ENCODE data around the gene IL19. TPM values are rescaled to one million over a fixed set of nuclear protein-coding genes. Genes with fewer than 3 reads are reported as not detected.

The IL19 gene
- total RNA-seq, 3 donors from 2014 or later = 0.19 TPM; not detected in 2

Other genes starting within 250 kb of the IL19 start
- 10 to 100 TPM; 40.8 to 49.0 (median 41.4) TPM for gene EIF2D, start 158.3 kb upstream of the IL19 start, total RNA-seq
- gene DYRK3, start 135.2 kb upstream of the IL19 start, total RNA-seq = 1 to 10 TPM; 5.3 to 7.7 (median 7.7) TPM
- 100 to 1,000 TPM in 2 of 3 donors, 10 to 100 TPM in 1; 98.2 to 136 (median 135) TPM for gene MAPKAPK2, start 85.9 kb upstream of the IL19 start, total RNA-seq
- 100 to 1,000 TPM in 1 of 3 donors, 10 to 100 TPM in 2; 38.4 to 111 (median 54.1) TPM for gene IL10, start 1.7 kb downstream of the IL19 start, total RNA-seq
- not detected for gene IL20, start 94.8 kb downstream of the IL19 start, total RNA-seq
- 10 to 100 TPM; 11.9 to 30.7 (median 25.0) TPM for gene IL24, start 126.7 kb downstream of the IL19 start, total RNA-seq
- gene FCMR, start 151.2 kb downstream of the IL19 start, total RNA-seq = 10 to 100 TPM; 24.7 to 41.7 (median 24.8) TPM
- gene PIGR, start 175.7 kb downstream of the IL19 start, total RNA-seq = 1 to 10 TPM; 1.6 to 3.0 (median 1.8) TPM
- gene FCAMR, start 199.7 kb downstream of the IL19 start, total RNA-seq = not detected

Measured in activated T-cell treated with anti-CD3 and anti-CD28 coated beads, Interleukin-2, amount 50 U/mL, for 4 hours (primary cell).